KMS-11 (cell line): ENCODE data around the gene FOXO6.

Experiments used
- H2AFZ ChIP-seq: fragments of 200-600 bp; sonication (generic); 2 replicates; pipeline ENCODE4 v1.6.1; 2016; ENCODE audit warnings: antibody characterized with exemption, mixed run types, low read depth
- H3K27ac ChIP-seq: fragments of 200-600 bp; sonication (generic); 2 replicates; pipeline ENCODE4 v1.6.1; 2016; ENCODE audit warnings: mild to moderate bottlenecking, mixed run types
- H3K27me3 ChIP-seq: fragments of 200-600 bp; sonication (generic); 2 replicates; pipeline ENCODE4 v1.6.1; 2017; ENCODE audit warnings: mild to moderate bottlenecking, low read depth, mixed run types, moderate library complexity; ENCODE audit not compliant: insufficient read depth
- H3K36me3 ChIP-seq: fragments of 200-600 bp; sonication (generic); 2 replicates; pipeline ENCODE4 v1.6.1; 2017; ENCODE audit warnings: mild to moderate bottlenecking, mixed run types; ENCODE audit not compliant: insufficient read depth
- H3K4me1 ChIP-seq: fragments of 200-600 bp; sonication (generic); 2 replicates; pipeline ENCODE4 v1.6.1; 2016; ENCODE audit warnings: mild to moderate bottlenecking, low read depth, mixed run types; ENCODE audit not compliant: poor library complexity, severe bottlenecking
- H3K4me2 ChIP-seq: fragments of 200-600 bp; sonication (generic); 2 replicates; pipeline ENCODE4 v1.7.0; 2016; ENCODE audit warnings: mild to moderate bottlenecking, mixed run types
- H3K4me3 ChIP-seq: fragments of 200-600 bp; sonication (generic); IDR thresholded peaks from 2 replicates; pipeline ENCODE4 v1.6.1; 2017; ENCODE audit warnings: low read depth, low read length, mixed read lengths; ENCODE audit not compliant: insufficient read depth
- H3K79me2 ChIP-seq: fragments of 200-600 bp; sonication (generic); 2 replicates; pipeline ENCODE4 v1.6.1; 2016; ENCODE audit warnings: low read depth, mixed run types; ENCODE audit not compliant: insufficient read depth
- H3K9ac ChIP-seq: fragments of 200-600 bp; sonication (generic); 2 replicates; pipeline ENCODE4 v1.6.1; 2016; ENCODE audit warnings: mild to moderate bottlenecking, mixed run types
- H4K20me1 ChIP-seq: fragments of 200-600 bp; sonication (generic); 2 replicates; pipeline ENCODE4 v1.6.1; 2016; ENCODE audit warnings: mild to moderate bottlenecking, mixed run types; ENCODE audit not compliant: insufficient read depth
- TF ChIP-seq, protein P1 (sequence below): fragments of 200-600 bp; sonication (generic); conservative IDR thresholded peaks from 2 replicates; pipeline ENCODE4 v1.6.1; 2017; ENCODE audit warnings: low read depth, mild to moderate bottlenecking, antibody characterized with exemption, low read length, moderate library complexity, mixed read lengths

Gene FOXO6

DNA sequence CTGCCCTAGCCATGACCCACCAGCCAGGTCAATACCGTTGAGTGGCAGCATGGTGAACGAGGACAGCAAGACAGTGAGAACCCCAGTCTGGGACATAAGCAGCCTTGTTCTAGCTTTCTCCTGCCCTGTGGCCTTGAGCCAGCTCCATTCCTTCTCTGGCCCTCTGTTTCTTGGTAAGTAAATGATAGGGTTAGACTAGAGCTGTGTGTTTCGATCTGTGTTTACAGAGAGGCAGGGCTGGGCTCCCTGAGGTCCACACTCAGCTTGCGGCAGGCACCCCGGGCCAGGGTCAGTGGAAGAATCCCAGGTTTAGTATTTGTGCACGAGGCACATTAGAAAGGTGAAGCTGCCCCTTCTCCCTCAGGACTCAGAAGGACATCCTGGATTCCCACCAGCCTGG, 27.3 kb downstream of the FOXO6 start:
- no peaks in the 10 kb centered on the region for H4K20me1 ChIP-seq
- no peaks in the 10 kb centered on the region for H3K36me3 ChIP-seq
- no peak overlapping the region for H2AFZ ChIP-seq
- no peaks in the 10 kb centered on the region for H3K4me1 ChIP-seq
- H3K79me2 ChIP-seq = no peaks in the 10 kb centered on the region
- TF ChIP-seq, protein P1, sequence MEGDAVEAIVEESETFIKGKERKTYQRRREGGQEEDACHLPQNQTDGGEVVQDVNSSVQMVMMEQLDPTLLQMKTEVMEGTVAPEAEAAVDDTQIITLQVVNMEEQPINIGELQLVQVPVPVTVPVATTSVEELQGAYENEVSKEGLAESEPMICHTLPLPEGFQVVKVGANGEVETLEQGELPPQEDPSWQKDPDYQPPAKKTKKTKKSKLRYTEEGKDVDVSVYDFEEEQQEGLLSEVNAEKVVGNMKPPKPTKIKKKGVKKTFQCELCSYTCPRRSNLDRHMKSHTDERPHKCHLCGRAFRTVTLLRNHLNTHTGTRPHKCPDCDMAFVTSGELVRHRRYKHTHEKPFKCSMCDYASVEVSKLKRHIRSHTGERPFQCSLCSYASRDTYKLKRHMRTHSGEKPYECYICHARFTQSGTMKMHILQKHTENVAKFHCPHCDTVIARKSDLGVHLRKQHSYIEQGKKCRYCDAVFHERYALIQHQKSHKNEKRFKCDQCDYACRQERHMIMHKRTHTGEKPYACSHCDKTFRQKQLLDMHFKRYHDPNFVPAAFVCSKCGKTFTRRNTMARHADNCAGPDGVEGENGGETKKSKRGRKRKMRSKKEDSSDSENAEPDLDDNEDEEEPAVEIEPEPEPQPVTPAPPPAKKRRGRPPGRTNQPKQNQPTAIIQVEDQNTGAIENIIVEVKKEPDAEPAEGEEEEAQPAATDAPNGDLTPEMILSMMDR = no peak
- no peak overlapping the region for H3K4me3 ChIP-seq
- no peak overlapping the region for H3K4me2 ChIP-seq
- H3K27ac ChIP-seq = no peak overlapping the region
- no peak overlapping the region for H3K9ac ChIP-seq
- H3K27me3 ChIP-seq = no peaks in the 10 kb centered on the region

DNA sequence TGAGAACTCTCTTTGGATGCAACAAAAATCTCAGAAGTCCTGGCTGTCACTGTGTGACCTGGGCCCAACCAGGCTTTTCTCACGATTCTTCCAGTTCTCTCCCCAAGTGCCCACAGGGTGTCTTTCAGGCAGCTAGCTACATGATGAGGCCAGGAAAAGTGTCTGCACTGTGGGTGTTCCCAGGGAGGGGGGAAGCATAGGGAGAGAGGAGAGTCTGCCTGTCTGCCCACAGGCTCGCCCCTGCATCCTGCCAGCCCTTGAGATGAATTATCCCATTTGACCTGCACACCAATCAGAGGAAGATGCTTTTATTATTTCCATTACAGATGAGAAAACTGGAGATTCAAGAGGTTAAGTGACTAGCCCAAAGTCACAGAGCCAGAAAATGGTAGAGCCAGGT, 27.8 kb downstream of the FOXO6 start:
- Histone ChIP-seq H4K20me1 (no peaks in the 10 kb centered on the region), H3K27me3 (no peaks in the 10 kb centered on the region), H3K9ac (no peak overlapping the region), H3K79me2 (no peaks in the 10 kb centered on the region), H2AFZ (no peak overlapping the region), H3K36me3 (no peaks in the 10 kb centered on the region), H3K4me3 (no peak overlapping the region), H3K4me2 (no peak overlapping the region), H3K4me1 (no peaks in the 10 kb centered on the region), H3K27ac (no peak overlapping the region)
- TF ChIP-seq, protein P1 = no peak

DNA sequence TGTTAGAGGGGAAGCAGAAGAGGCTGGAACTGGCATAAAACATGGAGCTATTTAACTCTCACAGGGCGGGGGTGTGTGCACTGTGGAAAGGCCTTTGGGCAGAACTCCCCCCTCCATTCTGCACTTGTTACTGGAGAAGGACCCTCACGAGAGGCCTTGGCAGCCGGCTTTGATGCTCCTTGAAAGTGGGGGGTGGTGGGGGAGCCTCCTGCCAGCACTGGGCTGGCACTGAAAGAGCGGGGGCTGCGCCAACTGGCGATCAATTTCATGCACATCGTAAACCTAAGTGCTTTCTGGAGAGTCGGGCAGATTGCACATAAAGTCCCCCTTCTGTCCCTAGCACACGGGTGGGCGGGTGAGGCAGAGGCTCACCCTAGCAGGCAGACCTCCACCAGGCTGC, 28.9 kb downstream of the FOXO6 start:
- H3K27ac ChIP-seq = no peak overlapping the region
- H2AFZ ChIP-seq = no peak overlapping the region
- H3K4me3 ChIP-seq = no peak overlapping the region
- no peaks in the 10 kb centered on the region for H3K27me3 ChIP-seq
- H3K79me2 ChIP-seq = no peaks in the 10 kb centered on the region
- TF ChIP-seq, protein P1 = no peak
- H3K9ac ChIP-seq = no peak overlapping the region
- no peaks in the 10 kb centered on the region for H4K20me1 ChIP-seq
- H3K4me1 ChIP-seq = no peaks in the 10 kb centered on the region
- no peaks in the 10 kb centered on the region for H3K36me3 ChIP-seq
- H3K4me2 ChIP-seq = no peak overlapping the region

DNA sequence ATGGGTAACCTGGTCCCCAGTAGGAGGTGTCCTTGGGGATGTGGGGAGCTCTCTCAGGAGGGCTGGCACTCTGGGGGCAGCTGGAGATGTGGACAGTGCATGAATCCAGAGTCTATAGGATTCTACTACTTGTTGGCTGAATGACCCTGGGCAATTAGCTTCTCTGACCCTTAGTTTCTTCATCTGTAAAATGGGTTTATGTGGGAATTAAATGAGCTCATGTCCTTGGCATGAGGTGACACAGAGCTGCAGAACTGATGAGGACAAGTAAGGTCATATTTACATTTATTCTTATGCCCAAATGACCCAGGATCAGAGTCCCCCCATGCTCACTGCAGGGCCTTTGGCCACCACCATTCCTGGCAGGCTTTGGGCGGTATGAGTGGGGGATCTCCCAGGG, 29.3 kb downstream of the FOXO6 start:
- Histone ChIP-seq H3K79me2 (no peaks in the 10 kb centered on the region), H3K9ac (no peak overlapping the region), H3K36me3 (no peaks in the 10 kb centered on the region), H4K20me1 (no peaks in the 10 kb centered on the region), H3K4me2 (no peak overlapping the region), H2AFZ (no peak overlapping the region), H3K27me3 (no peaks in the 10 kb centered on the region), H3K4me1 (no peaks in the 10 kb centered on the region), H3K4me3 (no peak overlapping the region), H3K27ac (no peak overlapping the region)
- TF ChIP-seq, protein P1 = no peak
